Kidney (tissue), 14 donors: ENCODE data around the gene WWOX. TPM values are rescaled to one million over a fixed set of nuclear protein-coding genes. Genes with fewer than 3 reads are reported as not detected.
A peak's percentile ranks its signal among the peaks of the same experiment; 100 is the strongest.
"Not testable (repeated sequence)": the region's sequence is repeated elsewhere in the genome, so short reads cannot be mapped to it uniquely, and the experiment has no call there.

Experiments used
- DNase-seq, 5 donors: peaks; one replicate each; pipeline ENCODE4 v3.0.0-alpha.2; 2013 to 2020
- FAIRE-seq: peaks from 2 replicates; lab custom pipeline; 2012; peaks lifted over from hg19 to GRCh38; lab: Jason Lieb, UNC
- H3K27ac ChIP-seq, 2 donors: one replicate each; pipeline ENCODE4 v1.7.0; 2013; ENCODE audit warnings: low read depth in 2 of 2, low read length in 2 of 2, inconsistent platforms in 1 of 2
- H3K27me3 ChIP-seq: one replicate; pipeline ENCODE4 v1.7.1; 2013; ENCODE audit warnings: low read length, inconsistent platforms; ENCODE audit not compliant: control insufficient read depth, insufficient read depth
- H3K36me3 ChIP-seq, 3 donors: one replicate each; pipeline versions ENCODE4 v1.7.0 to v1.7.1; 2013; ENCODE audit warnings: low read length in 3 of 3, control low read depth in 1 of 3, inconsistent platforms in 1 of 3; ENCODE audit not compliant: insufficient read depth in 3 of 3, control insufficient read depth in 2 of 3
- H3K4me1 ChIP-seq, 3 donors: one replicate each; pipeline versions ENCODE4 v1.7.0 to v1.7.1; 2013; ENCODE audit warnings: low read length in 3 of 3, inconsistent platforms in 1 of 3, low read depth in 1 of 3; ENCODE audit not compliant: control insufficient read depth in 2 of 3, insufficient read depth in 2 of 3
- H3K4me3 ChIP-seq, 3 donors: one replicate each; pipeline versions ENCODE4 v1.7.0 to v1.8.1; 2013; ENCODE audit warnings: low read length in 3 of 3, control low read depth in 1 of 3, inconsistent platforms in 1 of 3
- H3K9ac ChIP-seq, 3 donors: one replicate each; pipeline versions ENCODE4 v1.7.0 to v1.7.1; 2013; ENCODE audit warnings: low read length in 3 of 3, control low read depth in 1 of 3, inconsistent platforms in 1 of 3
- H3K9me3 ChIP-seq, 3 donors: one replicate each; pipeline versions ENCODE4 v1.7.0 to v1.7.1; 2013; ENCODE audit warnings: low read length in 3 of 3, control low read depth in 1 of 3, inconsistent platforms in 1 of 3; ENCODE audit not compliant: control insufficient read depth in 2 of 3, insufficient read depth in 1 of 3
- CTCF ChIP-seq: IDR thresholded peaks from 3 replicates; pipeline ENCODE4 v1.5.1; 2012; ENCODE audit warnings: mild to moderate bottlenecking, moderate library complexity, borderline replicate concordance; ENCODE audit not compliant: insufficient read depth; ENCODE audit errors: extremely low read depth
- intact Hi-C: fragments of 100-400 bp; cut with DNase I; formaldehyde crosslinking; loops from one replicate; pipeline ENCODE4 v1.11.1; 2022
- polyA plus RNA-seq: library from polyadenylated mRNA; stranded (reverse); fragments of 350-450 nt; fragmentation: Illumina TruSeq; extraction: RNeasy Lipid Tissue Mini Kit (QIAGEN cat#74804); gene quantifications from one replicate; pipeline ENCODE4 v1.2.3, GENCODE V29; 2014; ENCODE audit warnings: low read depth, low replicate concordance; ENCODE audit not compliant: insufficient read depth
- total RNA-seq: library from RNA; stranded (reverse); fragmentation: NEBNext Ultra II Directional; extraction: Animal tissue kit (Norgen Biotek cat#: 25700); gene quantifications from one replicate; pipeline ENCODE4 v1.2.1, GENCODE V29; 2021
- donor health status: control.
- donor health status: control.
- donor health status: control.
- donor health status: control.
- donor health status: control.
- donor health status: DM: yes; HTN: yes; CAD: no.
- donor health status: Normal renal cell carcinoma (clear cell type).

Gene WWOX
- total and polyA plus RNA-seq, 2 donors from 2014 or later: 22.5 to 30.3 TPM

GRCh38 chr16:79218351-79218750 is 1118.9 kb downstream of the WWOX start:
- Histone ChIP-seq H3K9ac (no peak overlapping the region), H3K9me3 (peaks cover 0 to 3% (median 0%) of the 10 kb centered on the region in 3 donors), H3K4me1 (no peaks in the 10 kb centered on the region), H3K27me3 (no peaks in the 10 kb centered on the region), H3K36me3 (no peaks in the 10 kb centered on the region), H3K4me3 (no peak overlapping the region), H3K27ac (no peak overlapping the region)
- no peak for FAIRE-seq
- intact Hi-C loops: no loop called here
- DNase-seq: no peak
- no peak for TF ChIP-seq CTCF

GRCh38 chr16:79225994-79226393 is 1126.5 kb downstream of the WWOX start:
- H3K27ac ChIP-seq, H3K4me3 ChIP-seq, intact Hi-C loops, H3K36me3 ChIP-seq, H3K27me3 ChIP-seq, H3K9ac ChIP-seq, FAIRE-seq, H3K9me3 ChIP-seq, DNase-seq, H3K4me1 ChIP-seq: not testable (repeated sequence)

GRCh38 chr16:79229361-79229760 is 1129.9 kb downstream of the WWOX start:
- H3K27me3 ChIP-seq: no peaks in the 10 kb centered on the region
- no peak for FAIRE-seq
- H3K36me3 ChIP-seq: no peaks in the 10 kb centered on the region
- peak overlapping the region in 1 of 3 donors; percentile 26 for H3K4me3 ChIP-seq
- H3K4me1 ChIP-seq: no peaks in the 10 kb centered on the region
- no peak overlapping the region for H3K9ac ChIP-seq
- no peak overlapping the region for H3K27ac ChIP-seq
- intact Hi-C loops: no loop called here
- no peaks in the 10 kb centered on the region for H3K9me3 ChIP-seq
- DNase-seq: peak in 4 of 5 donors; percentile 60 to 80 (median 68)
- no peak for TF ChIP-seq CTCF

- H3K36me3 ChIP-seq, intact Hi-C loops, FAIRE-seq, H3K9ac ChIP-seq, H3K4me1 ChIP-seq, H3K27me3 ChIP-seq, DNase-seq, H3K27ac ChIP-seq, H3K4me3 ChIP-seq, H3K9me3 ChIP-seq: not testable (repeated sequence)
These were observed 1146.2 kb downstream of the WWOX start for GRCh38 chr16:79245700-79246099.
